ENCODE results near the gene RAB11FIP4. TPM values are rescaled to one million over a fixed set of nuclear protein-coding genes. Genes with fewer than 3 reads are reported as not detected.

RAB11FIP4 gene
- total RNA-seq, 1 donor from 2014 or later = 32.4 TPM

DNA sequence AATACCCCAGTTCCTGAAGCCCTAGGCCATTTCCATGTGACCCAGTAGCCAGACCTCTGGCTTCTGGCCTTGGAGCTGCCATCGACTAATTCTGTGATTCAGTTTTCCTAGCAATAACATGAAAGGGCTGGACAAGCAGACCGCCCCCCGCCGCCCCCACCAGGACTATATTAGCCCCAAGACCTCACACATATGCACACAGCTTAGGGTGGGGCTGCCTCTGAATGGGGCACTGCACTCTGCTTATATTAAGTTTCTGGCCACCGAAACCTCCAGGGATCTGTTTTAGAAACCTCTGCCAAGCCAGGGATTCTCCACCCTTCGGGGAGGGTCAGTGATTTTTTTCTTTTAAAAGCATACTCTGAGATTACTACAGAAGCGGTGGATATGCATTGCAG lies 2.3 kb downstream of the RAB11FIP4 start:
- H3K4me3 Mint-ChIP-seq = peak overlapping the region; percentile 74

DNA sequence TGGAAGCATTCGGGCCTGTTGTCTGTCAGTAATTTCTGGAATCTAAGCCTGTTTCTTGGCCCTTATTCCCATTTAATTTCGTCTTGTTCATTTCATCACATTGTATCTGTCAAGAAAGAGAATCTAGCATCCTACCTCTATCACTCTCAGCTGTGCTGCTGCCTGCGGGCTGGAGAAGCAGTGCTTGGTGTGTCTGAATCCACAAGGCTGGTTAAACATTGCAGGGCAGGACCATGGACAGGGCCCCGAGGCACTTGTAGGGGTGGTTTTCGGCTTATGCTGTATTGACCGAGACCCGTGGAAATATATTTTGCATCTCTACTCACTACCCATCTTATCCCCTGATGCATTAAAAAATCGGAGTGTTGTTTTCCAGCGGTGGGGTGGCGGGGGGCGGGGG lies 3.1 kb downstream of the RAB11FIP4 start:
- peak; percentile 84 for DNase-seq (ENCODE audit: extremely low spot score, unreplicated experiment)
- Mint-ChIP-seq H3K27ac (no peak overlapping the region), H3K4me3 (peak overlapping the region; percentile 66), H3K9me3 (no peaks in the 10 kb centered on the region), H3K27me3 (peaks cover 60% of the 10 kb centered on the region), H3K4me1 (ENCODE audit: unreplicated experiment) (peaks cover 8% of the 10 kb centered on the region), H3K36me3 (no peaks in the 10 kb centered on the region)
- TF ChIP-seq, protein P1, sequence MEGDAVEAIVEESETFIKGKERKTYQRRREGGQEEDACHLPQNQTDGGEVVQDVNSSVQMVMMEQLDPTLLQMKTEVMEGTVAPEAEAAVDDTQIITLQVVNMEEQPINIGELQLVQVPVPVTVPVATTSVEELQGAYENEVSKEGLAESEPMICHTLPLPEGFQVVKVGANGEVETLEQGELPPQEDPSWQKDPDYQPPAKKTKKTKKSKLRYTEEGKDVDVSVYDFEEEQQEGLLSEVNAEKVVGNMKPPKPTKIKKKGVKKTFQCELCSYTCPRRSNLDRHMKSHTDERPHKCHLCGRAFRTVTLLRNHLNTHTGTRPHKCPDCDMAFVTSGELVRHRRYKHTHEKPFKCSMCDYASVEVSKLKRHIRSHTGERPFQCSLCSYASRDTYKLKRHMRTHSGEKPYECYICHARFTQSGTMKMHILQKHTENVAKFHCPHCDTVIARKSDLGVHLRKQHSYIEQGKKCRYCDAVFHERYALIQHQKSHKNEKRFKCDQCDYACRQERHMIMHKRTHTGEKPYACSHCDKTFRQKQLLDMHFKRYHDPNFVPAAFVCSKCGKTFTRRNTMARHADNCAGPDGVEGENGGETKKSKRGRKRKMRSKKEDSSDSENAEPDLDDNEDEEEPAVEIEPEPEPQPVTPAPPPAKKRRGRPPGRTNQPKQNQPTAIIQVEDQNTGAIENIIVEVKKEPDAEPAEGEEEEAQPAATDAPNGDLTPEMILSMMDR (conservative IDR thresholded peaks at IDR 0.05) = no peak

More for the DNA sequence above, 2.3 kb downstream of the RAB11FIP4 start:
- peak; percentile 25 for DNase-seq (ENCODE audit: extremely low spot score, unreplicated experiment)
- no peaks in the 10 kb centered on the region for H3K36me3 Mint-ChIP-seq
- peaks cover 11% of the 10 kb centered on the region for H3K4me1 Mint-ChIP-seq (ENCODE audit: unreplicated experiment)
- no peaks in the 10 kb centered on the region for H3K9me3 Mint-ChIP-seq
- TF ChIP-seq, protein P1 (conservative IDR thresholded peaks at IDR 0.05) = no peak
- H3K27me3 Mint-ChIP-seq = peaks cover 67% of the 10 kb centered on the region
- no peak overlapping the region for H3K27ac Mint-ChIP-seq

DNA sequence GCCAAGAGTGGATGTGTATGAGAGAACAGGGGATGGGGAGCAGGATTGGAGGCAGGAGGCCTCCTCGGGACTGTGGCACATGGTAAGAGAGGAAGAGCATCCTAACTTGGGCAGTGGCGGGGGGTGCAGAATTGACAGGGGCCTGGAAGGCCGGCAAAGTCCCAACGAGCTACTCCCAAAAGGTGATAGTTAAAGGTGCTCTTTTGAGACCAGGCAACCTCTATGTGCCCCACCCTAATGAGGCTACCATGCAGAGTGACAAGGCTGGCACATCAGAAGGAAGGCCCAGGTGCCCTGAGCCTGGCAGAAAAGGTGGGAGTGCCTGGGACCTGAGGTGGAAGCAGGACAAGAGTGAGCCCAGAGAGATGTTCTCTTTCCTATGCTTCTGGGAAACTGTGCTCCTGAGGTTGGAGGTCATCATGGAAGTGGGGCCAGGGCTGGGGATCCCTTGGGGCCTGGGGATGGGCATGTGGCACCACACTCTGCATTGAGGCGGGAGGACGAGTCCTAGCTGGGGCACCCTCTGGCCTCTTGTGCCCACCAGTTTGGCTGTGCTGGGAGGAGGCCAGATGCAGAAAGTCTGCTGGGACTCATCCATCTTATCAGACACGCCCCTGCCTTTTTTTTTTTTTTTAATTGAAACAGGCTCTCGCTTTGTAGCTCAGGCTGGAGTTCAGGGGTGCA lies 5.9 kb downstream of the RAB11FIP4 start:
- H3K36me3 Mint-ChIP-seq = no peaks in the 10 kb centered on the region
- peaks cover 4% of the 10 kb centered on the region for H3K4me1 Mint-ChIP-seq (ENCODE audit: unreplicated experiment)
- TF ChIP-seq, protein P1 (conservative IDR thresholded peaks at IDR 0.05) = no peak
- H3K9me3 Mint-ChIP-seq = no peaks in the 10 kb centered on the region
- H3K4me3 Mint-ChIP-seq = no peak overlapping the region
- peaks cover 45% of the 10 kb centered on the region for H3K27me3 Mint-ChIP-seq
- DNase-seq (ENCODE audit: extremely low spot score, unreplicated experiment) = peak; percentile 50
- no peak overlapping the region for H3K27ac Mint-ChIP-seq

DNA sequence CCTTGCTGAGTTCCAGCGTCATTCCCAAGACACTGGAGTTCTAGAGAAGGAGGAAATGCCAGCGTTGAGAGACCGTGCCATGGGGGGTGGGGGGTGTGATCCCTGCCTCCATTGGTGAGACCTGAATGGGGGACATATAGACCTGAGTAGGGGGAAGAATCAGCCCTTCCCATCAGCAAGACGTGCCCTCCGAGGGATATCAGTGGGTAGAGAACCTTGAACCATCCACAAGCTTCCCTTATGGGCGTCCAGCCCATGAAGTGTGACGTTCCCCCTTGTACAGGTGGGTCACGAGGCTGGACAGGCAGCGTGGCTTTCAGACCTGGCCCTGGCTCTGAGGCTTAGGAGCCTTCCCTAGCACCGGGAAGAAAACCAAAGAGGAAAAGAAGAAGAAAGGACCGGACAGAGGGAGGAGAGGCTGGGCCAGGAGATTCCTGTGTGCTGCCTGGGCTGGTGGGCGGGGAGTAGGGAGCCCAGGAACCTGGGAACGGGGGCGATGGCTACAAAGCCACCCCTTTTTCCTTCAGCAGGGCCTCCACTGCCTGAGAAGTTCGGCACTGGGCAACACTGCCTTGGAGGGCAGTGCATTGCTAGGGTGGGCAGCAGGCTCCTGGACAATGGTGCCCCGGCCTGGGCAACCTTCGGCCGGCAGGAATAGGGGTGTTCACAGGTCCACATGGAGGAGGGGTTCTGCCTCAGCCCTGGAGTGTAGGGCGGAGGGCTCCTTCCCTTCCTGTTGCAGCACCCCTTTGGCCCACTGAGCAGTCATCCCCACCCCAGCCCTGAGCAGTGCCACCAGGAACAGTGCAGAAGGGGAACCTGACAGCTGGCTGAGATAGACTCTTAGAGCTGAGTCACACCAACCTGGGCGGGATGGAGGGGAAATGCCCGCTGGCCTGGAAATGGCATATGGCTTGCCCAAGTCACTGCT lies 7.2 kb downstream of the RAB11FIP4 start:
- H3K36me3 Mint-ChIP-seq = no peaks in the 10 kb centered on the region
- peaks cover 33% of the 10 kb centered on the region for H3K27me3 Mint-ChIP-seq
- H3K27ac Mint-ChIP-seq = no peak overlapping the region
- no peaks in the 10 kb centered on the region for H3K9me3 Mint-ChIP-seq
- H3K4me1 Mint-ChIP-seq (ENCODE audit: unreplicated experiment) = peaks cover 4% of the 10 kb centered on the region
- TF ChIP-seq, protein P1 (conservative IDR thresholded peaks at IDR 0.05) = no peak
- no peak overlapping the region for H3K4me3 Mint-ChIP-seq
- peak; percentile 48 for DNase-seq (ENCODE audit: extremely low spot score, unreplicated experiment)

DNA sequence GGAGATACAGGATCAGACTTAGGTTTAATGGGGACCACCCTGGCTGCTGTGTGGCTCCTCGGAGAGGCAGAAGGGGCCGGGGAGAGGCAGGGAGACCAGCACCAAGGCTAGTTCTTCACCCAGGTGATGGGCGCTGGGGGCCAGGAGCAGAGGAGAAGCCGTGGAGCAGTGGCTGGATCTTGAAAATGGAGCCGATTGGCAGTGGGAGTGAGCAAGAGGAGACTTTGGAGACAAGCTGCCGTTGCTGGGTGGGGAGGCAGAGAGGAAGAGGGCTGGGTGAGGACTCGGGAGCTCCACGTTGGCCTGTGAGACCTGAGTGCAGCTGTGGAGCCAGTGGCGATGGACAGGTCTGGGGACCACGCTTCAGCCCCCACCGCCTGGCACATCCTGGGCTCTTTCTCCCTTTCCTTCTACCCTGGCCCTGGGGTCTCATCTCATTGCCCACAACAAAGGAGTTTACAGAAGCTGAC lies 9.0 kb downstream of the RAB11FIP4 start:
- TF ChIP-seq, protein P1 (conservative IDR thresholded peaks at IDR 0.05) = no peak
- H3K36me3 Mint-ChIP-seq = no peaks in the 10 kb centered on the region
- DNase-seq (ENCODE audit: extremely low spot score, unreplicated experiment) = no peak
- no peak overlapping the region for H3K27ac Mint-ChIP-seq
- no peaks in the 10 kb centered on the region for H3K9me3 Mint-ChIP-seq
- no peak overlapping the region for H3K4me3 Mint-ChIP-seq
- peaks cover 19% of the 10 kb centered on the region for H3K27me3 Mint-ChIP-seq
- peaks cover 7% of the 10 kb centered on the region for H3K4me1 Mint-ChIP-seq (ENCODE audit: unreplicated experiment)
